ENCODE data around the gene HLA-E.
"Not testable (repeated sequence)": the region's sequence is repeated elsewhere in the genome, so short reads cannot be mapped to it uniquely, and the experiment has no call there.

The HLA-E gene

DNA sequence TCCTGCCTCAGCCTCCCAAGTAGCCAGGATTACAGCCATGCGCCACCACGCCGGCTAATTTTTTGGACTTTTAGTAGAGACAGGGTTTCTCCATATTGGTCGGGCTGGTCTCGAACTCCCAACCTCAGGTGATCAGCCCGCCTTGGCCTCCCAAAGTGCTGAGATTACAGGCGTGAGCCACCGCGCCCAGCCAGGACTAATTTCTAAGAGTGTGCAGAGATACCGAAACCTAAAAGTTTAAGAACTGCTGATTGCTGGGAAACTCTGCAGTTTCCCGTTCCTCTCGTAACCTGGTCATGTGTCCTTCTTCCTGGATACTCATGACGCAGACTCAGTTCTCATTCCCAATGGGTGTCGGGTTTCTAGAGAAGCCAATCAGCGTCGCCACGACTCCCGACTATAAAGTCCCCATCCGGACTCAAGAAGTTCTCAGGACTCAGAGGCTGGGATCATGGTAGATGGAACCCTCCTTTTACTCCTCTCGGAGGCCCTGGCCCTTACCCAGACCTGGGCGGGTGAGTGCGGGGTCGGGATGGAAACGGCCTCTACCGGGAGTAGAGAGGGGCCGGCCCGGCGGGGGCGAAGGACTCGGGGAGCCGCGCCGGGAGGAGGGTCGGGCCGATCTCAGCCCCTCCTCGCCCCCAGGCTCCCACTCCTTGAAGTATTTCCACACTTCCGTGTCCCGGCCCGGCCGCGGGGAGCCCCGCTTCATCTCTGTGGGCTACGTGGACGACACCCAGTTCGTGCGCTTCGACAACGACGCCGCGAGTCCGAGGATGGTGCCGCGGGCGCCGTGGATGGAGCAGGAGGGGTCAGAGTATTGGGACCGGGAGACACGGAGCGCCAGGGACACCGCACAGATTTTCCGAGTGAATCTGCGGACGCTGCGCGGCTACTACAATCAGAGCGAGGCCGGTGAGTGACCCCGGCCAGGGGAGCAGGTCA lies at the start of gene HLA-E:
HLA-E (plus strand) TSS at position 429 of the 945 bp plus-strand sequence; CDS start at position 452, 23 bp downstream.
- DNase-seq (ENCODE audit: low read depth) = peak; percentile 99

DNA sequence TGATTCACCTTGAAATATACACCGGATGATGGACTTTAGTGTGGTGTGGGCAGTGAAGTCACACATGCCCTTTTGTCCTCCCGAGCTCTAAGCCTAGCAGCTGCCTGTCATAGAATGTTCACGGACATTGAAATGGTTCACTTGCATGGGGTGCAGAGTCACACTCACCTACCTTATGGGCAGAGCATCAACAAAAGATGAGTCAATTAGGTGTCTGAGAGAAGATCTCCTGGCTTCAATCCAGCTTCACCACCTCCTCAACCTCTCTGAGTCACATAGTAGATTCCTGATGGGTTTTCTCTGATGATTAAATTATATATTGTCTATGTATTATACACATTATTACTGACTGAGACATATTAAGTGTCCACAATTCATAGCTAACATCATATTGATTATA lies 48.1 kb upstream of the HLA-E start:
- no peak for DNase-seq (ENCODE audit: low read depth)

DNA sequence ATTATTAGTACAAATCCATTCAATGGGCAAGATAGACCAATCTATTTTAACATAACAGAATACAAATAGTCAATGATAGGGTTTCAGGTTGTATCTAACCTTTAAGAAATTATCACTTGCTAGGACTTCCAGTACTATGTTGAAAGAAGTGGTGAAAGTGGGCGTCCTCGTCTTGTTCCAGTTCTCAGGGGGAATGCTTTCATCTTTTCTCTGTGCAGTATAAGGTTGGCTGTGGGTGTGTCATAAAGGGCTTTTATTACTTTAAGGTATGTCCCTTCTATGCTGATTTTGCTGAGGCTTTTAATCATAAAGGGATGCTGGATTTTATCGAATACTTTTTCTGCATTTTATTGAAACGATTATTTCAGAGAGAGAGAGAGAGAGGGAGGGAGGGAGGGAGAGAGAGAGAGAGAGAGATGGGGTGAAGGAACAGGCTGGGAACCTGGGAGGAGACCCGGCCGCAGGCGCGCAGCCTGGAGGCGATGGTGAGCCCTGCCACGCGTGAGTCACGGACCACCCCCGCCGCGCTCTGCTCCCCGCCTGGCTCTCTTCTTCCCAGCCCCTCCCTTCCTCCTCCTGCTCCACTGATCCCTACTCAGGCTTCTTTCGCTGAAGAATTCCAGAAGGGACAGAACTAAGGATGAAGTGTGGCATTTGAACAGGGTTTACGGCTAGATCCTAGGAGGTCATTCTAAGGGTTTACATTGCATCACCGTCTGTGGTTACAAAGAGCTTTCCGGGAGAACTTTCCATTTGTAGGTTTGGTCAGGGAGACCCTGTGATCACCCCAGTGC lies 45.5 kb upstream of the HLA-E start:
- no peak for DNase-seq (ENCODE audit: low read depth)

DNA sequence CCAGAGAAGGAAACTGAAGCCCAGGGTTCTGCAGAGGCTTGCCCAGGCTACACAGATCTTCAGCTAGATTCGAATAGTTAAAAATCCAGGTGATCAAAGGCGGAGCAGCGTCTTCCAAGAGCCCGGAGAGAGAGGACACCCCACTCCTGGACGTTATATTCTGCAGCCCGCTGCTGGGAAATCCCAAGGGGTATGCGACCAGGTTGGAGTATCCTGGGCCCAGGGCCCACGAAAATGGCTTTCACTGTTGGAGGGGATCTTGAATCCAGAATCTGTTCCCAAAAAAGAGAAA lies 44.9 kb upstream of the HLA-E start:
- DNase-seq (ENCODE audit: low read depth) = no peak

DNA sequence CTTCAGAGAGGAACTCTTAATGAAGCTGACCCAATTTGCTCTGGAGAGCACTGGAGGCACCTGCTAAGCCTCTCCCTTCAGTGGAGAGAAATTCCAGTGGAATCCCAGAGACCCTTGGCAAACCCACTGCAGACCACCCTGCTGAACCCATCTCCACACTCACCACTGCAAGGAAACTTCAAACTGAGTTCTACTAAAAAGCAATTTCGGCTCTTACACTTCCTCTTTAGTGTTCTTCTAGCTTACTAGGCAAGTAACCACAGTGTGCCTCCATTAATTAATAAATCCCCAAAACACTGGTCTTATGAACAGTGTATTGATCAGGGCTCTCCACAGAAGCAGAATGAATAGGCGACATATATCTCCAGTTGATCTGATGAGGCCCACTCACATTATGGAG lies 43.0 kb upstream of the HLA-E start:
- DNase-seq (ENCODE audit: low read depth) = no peak

DNA sequence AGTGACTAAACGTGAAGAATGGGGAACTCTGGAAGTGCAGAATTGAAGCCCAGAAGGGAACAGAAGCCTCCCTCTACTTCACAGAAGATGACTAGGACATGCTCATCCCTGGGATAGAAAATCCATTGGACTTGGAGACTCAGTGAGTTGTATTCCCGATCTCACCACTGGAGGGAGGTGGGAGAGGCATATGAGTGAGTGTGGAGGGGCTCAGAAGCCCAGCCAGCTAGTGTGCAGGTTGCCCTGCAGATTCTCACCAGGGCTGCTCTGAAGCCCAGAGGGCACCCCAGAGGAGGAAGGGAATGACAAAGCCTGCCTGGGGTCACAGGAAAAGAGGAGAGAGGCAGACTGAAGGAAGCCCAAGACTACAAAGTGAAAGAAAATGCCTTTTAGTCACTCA lies 42.1 kb upstream of the HLA-E start:
- DNase-seq (ENCODE audit: low read depth) = no peak

DNA sequence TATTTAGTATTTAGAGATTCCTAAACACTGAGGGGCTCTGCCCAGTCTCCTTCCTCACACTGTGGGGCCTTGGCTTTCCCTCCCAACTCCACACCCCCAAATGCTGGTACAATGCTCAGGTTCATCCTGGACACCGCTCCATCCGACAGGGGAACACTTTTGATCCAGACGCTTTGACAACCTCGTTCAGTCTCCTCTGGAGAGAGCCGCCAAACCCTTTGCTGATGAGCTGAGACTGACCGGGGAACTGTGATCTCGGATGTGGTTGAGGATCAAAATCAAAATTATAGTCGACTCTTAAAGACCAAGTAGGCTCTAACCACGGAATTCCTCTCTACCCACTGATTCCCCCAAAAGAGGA lies 38.8 kb upstream of the HLA-E start:
- DNase-seq (ENCODE audit: low read depth) = no peak

DNA sequence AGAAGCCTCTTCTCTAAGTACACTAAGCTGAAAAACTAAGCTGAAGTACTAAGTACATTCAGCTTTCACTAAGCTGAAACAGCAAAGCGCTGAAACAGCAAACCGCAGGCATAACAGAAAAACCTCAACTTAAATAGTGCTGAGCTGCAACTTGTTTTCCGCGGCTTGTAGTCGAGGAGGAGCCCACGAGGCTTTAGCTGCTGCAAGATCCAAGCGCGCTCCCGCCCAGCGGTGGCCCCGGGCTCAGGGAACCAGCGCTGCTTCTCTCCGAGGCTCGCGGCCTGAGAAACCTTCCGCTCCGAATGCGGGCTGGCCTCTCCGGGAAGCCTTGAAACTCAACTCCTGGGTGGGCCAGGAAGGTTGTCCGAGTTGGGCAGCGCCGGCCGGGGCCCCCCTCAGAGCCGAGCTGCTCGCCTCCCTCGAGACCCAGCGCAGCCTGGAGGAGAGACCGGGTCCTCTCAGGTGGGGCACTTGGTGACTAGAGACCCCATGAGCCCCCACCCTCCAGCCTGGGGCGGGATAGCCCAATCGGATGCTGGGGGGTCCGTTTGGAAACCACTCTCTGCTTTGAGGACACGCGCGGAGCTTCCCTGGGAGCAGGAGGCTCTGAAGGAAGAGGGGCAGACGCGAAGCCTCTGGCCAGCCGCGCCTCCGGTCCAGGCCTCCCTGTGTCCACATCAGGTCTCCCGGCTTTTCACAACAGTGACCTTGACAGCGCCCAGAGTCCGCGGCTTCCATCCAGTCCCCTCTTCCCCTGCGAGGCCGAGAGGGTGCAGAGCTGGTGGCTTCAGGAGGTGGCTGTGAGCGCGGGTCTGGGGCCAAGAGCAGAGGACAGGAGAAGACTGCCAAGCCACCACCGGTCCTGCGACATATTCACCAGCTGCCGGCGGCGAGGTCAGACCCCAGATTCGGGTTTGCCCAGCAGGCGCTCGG lies 38.1 kb upstream of the HLA-E start:
- no peak for DNase-seq (ENCODE audit: low read depth)

DNA sequence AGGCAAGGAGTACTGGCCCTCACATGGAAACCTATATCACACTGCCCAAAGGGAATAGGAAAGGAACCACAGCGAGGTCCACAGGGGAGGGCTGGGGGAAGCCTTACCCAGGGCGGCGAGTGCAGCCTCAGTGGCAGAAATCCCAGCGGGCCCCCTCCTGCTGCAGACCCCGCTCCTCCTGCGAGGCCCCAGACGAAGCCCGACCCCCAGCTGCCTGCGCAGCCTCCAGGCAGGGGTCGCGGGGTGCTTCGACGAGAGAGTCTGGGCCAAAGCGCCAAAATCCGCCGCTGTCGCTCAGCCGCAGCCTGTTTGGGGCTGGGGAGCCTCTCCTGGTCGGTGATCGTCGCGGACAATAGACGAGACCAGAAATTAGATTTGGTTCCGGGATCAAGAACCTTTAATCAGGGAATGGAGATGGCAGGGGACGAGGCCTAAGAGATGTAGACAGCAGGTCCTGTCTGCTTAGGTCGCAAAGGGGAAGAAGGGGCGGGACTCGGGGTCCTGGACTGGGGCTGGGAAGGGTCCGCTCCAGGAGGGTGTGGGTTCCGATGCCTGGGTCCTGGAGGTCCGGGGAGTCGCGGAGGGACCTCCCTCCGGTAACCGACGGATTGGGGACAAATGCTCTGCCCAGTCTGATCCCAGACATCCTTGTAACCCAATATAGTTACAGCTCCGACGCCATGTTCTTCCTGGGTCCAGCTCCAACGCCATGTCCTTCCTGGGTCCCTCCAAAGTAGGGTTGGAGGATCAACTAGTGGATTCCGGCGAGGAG lies 36.4 kb upstream of the HLA-E start:
- no peak for DNase-seq (ENCODE audit: low read depth)

DNA sequence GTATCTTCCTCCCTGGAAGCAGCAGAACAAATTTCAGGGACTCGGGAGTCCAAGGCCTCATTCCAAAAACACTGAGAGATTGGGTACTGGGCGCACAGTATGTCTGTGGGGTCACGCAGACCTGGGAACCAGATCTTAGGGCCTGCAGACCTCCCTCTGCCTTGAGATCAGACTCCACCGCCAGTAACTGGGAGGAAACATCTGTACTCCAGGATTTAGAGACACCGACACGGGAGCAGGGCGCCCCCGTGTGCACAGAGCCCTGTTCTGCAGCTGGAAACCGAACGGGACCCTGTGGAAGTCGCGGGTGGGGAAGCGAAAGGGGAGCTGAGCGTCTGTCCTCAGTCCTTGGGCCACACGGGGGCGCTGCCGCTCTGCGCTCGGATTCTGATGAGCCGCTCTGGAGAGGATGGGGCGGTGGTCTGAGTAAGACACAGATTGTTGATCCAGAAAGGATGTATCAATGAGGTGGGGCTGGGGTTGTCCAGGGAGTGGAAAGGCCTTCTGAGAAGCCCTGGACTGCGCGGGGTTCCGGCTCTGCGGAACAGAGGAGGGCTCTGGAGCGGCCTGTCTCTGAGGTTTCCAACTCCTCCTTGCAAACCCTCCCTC lies 35.7 kb upstream of the HLA-E start:
- peak; percentile 76 for DNase-seq (ENCODE audit: low read depth)

DNA sequence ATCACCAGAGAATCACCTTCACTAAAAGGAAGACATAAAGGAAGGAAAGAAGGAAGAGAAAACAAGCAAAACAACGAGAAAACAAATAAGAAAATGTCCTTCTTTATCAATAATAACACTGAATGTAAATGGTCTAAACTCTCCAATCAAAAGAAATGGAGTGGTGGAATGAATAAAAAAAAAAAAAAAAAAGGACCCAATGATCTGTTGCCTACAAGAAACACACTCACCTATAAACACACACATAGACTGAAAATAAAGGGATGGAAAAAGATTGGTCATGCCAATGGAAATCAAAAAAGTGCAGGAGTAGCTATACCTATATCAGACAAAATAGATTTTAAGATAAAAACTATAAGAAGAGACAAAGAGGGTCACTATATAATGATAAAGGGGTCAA lies 30.2 kb upstream of the HLA-E start:
- no peak for DNase-seq (ENCODE audit: low read depth)

DNA sequence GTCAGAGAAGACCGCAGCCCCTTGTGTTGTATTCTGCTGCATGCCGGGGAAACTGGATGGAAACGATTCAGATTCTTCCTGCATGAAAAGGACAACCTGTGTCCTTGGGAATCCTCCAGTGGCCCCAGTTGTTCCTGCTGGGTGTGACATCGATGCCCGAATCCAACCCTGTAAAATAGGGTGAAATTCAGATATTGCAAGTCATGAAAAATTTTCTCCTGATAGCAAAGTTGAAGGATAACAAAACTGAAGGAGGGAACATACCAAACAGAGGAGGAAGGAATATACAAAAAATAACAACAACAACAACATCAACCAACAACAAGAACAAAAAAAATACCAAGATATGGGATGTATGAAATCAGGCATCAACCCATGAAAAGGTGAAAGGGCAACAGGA lies 28.3 kb upstream of the HLA-E start:
- DNase-seq (ENCODE audit: low read depth) = no peak

DNA sequence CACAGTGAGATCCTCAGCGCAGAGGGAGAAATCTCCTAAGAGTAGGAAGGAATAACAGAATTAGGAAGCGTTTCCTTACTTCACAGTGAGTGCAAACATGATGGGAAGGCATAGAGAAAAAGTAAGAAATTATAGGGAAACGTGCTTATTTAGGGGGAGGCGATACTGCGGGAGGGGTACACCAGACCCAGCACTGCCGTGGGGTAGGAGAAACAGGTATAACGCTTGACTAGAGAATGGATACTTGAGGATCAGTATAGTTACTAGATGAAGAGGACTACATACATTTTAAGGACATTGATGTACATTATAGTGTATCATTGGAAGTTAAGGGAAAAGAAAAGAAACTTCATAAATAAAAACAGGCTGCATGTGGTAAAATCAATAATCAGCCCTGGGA lies 26.8 kb upstream of the HLA-E start:
- DNase-seq (ENCODE audit: low read depth) = no peak

DNA sequence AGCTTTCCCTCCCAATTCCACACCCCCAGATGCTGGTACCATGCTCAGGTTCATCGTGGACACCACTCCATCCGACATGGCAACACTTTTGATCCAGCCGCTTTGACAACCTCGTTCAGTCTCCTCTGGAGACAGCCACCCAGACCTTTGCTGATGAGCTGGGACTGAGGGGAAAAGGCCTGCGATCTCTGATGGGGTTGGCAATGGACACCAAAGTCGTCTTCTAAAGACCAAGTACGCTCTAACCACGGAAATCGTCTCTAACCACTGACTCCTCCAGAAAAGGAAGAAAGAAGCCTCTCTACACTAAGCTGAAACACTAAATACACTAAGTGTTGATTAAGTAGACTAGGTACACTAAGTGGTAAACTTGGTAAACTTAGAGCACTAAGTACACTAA lies 26.1 kb upstream of the HLA-E start:
- DNase-seq (ENCODE audit: low read depth) = no peak

DNA sequence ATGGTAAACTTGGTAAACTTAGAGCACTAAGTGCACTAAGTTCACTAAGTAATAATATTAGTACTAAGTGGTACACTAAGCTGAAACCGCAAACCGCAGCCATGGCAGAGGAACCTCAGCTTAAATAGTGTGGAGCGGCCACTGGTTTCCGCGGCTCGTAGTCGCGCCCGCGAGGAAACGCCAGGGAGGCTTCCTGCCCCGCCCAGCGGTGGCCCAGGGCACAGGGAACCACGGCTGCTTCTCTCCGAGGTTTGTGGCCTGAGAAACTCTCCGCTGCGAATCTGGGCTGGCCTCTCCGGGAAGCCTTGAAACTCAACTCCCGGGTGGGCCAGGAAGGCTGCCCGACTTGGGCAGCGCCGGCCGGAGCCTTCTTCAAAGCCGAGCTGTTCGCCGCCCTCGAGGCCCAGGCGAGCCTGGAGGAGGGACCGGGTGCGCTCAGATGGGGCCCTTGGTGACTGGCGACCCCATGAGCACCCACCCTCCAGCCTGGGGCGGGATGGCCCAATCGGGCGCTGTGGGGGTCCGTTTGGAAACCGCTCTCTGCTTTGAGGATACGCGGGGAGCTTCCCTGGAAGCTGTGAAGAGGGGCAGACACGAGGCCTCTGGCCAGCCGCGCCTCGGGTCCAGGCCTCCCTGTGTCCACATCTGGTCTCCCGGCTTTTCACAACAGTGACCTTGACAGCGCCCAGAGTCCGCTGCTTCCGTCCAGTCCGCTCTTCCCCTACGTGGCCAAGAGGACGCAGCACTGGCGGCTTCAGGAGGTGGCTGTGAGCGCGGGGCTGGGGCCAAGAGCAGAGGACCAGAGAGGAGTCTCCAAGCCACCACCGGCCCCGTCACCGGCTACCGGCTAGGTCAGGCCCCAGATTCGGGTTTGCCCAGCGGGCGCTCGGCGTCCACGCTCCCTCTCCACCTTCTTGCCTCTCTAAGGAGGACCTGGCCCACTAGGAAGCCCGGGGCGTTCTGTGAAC lies 25.4 kb upstream of the HLA-E start:
- no peak for DNase-seq (ENCODE audit: low read depth)

DNA sequence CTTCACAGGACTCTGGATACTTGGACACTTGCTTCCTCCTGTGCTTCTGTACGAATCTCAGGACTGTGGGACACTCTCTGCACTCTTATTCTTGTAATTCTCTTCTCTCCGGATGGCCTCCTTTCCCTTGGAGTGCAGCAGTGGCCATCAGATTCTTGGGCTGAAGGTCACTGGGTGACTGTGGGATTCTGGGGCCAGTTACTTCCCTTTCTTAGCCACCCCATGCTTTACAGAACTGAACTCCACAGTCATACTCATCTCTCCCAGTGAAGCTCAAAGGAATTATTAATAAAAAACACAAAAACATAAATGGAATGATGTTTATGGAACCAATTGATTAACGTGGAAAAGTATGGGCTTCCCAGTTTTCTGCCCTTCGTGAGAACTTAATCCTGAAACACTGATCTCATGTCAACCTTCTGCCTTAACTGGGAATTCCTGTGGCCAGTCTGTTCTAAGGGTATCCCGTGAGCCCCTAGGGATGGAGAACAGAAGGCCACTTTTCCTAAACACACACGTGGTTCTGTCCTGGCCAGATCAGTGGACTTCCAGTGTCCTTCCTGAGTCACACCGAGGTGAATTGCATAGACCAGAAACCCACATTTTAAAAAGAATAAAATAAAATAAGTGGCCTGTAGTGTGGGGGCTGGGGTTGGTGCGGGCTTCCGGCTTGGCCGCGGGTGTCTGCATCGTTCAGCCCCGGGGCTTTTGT lies 23.6 kb upstream of the HLA-E start:
- no peak for DNase-seq (ENCODE audit: low read depth)

DNA sequence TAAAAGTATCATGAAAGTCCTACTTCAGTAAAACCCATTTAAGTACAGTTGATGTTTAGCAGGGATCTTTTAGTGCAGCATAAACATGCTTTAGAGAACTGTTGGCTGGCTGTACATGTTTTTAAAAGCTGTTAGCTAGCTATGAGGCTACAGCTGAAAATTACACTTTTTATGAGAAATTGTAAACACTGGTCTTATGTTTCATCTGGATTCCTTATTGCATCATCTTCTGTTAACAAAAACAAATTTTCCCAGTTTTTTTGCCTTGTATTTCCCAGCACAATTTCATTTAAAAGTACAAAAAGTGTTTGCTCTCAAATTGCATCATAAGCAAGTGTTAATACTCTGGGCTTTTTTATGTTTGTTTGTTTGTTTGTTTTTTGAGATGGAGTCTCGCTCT lies 18.3 kb upstream of the HLA-E start:
- no peak for DNase-seq (ENCODE audit: low read depth)

DNA sequence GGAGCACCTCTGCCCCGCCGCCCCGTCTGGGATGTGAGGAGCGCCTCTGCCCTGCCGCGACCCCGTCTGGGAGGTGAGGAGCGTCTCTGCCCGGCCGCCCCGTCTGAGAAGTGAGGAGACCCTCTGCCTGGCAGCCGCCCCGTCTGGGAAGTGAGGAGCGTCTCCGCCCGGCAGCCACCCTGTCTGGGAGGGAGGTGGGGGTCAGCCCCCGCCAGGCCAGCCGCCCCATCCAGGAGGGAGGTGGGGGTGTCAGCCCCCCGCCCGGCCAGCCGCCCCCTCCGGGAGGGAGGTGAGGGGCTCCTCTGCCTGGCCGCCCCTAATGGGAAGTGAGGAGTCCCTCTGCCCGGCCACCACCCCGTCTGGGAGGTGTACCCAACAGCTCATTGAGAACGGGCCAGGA lies 14.2 kb upstream of the HLA-E start:
- not testable (repeated sequence) for DNase-seq (ENCODE audit: low read depth)

DNA sequence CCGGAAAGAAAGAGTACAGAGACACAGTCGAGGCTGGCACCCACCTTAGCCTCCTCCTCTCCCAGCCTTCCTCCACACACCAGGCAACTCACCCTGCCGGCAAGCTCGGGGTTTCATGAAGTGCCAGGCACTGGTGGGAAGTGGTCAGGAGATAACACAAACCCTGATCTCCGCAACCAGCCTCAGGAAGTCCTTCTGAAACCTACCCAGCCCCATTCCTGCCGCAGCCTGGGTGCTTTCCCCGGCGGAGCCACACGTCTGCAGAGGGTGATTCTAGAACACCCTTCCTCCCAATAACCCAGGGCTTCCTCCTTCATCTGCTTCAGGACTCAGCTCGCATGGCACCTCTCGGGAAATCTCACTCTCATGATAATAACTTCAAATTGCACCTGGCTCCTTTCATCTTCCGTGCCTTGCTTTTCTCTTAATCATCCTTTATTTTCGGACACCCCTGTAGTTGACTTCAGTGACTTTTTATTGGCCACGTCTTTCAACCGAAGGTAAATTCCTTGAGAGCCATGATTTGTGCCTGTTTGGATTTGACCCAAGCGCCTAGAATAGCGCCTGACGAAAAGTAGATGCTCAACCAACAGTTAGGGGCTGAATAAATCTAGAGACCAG lies 8.7 kb upstream of the HLA-E start:
- DNase-seq (ENCODE audit: low read depth) = no peak
